LoVo (cell line): Measurements from ENCODE around the gene C20orf144.
"Not testable (repeated sequence)": the region's sequence is repeated elsewhere in the genome, so short reads cannot be mapped to it uniquely, and the experiment has no call there.

Source experiments
- DNase-seq: peaks from one replicate; pipeline ENCODE4 v3.0.0-alpha.2; 2016; ENCODE audit warnings: low spot score

The C20orf144 gene

DNA sequence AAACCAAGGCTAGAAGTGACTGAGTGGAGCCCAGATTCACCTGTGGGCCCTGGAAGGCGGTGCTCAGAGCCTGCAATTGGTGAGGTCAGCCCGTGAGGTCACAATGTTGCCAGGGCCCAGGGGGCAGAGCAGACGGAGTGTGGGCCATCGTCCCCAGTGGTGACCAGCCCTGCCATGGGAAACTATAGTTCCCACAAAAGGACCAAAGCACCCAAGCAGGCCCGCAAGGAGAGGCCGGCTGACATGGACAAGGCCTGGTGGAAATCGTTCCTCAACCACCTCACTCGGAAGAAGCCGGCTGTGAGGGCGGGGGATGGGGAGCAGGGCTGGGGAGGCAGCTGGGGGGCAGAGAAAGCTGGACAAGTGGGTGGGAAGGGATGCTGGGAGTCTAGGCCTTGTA is at the start of gene C20orf144:
C20orf144 (plus strand) TSS at position 156 of the 400 bp plus-strand sequence; CDS start at position 175, 19 bp downstream.
- DNase-seq: no peak

DNA sequence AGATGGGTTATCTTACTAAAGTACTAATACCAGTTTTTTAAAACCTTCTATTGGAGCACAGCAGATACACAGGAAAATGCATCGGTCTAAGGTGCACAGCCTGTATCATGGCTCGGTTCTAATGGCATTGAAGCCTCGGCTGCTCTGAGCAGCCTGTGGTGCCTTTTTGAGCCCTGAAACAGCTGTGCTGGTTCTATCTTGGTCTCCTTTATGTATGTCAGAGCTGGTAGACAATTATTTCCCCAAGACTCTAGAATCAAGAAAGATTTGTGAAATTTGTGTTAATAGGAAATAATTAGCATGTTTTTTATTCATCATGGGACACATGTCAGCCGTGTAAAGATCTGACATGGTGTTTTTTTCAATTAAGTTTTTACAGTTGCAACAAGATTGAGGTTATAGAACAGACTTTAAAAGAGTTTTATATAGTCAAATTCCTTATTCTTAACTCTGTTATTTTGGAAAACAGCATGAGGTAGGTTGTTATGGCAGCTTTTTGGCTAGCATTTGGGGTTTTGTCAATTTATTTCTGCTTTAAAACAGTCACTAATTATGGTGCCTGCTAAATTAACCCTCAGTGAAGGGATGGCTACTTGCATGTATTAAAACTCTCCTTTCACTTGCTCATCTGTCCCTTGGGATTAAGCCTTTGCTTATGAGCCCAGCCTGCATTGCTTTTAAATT is 40.3 kb upstream of the C20orf144 start:
- DNase-seq: no peak

DNA sequence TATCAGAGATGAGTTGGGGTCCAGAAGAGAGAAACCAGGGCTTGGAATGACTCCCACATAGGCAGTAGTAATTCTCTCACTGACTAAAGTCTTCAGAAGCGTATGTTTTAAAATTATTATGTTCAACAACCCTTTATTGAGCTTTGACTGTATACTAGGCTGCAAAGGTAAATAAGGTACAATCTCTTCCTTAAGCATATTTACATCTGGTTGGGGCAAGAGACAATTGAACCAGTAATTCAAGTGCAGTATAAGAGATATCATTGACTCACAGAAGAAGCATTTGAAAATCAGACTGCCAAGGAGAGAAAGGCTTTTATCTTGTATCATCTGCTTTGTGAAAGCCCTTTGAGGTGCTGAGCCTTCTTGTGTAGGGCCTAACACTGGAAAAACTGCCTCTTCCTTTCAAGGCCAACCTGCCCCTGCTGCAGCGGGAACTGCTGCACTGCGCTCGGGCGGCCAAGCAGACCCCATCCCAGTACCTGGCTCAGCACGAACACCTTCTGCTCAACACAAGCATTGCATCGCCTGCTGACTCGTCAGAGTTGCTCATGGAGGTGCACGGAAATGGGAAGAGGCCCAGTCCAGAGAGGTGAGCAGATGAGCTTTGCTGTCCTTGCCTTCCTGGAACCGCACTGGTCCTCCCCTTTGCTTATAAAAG is 39.3 kb upstream of the C20orf144 start:
- DNase-seq: no peak

DNA sequence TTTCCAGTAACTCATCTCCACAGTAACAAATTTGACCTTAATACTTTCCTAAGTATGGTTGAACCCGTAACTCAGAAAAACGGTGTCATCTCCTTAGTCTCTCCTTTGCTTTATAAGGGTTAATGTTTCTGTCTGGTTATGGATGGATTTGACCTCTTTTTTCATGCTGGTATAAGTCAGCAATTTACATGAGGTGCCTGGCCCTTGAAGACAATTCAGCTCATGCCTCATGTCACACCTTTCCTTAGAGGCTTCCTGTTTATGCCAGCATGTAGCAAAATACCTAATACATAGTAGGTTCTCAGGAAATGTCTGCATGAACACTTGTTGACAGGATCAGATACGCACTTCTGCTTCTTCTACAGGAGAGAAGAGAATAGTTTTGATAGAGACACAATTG is 37.7 kb upstream of the C20orf144 start:
- DNase-seq: no peak

DNA sequence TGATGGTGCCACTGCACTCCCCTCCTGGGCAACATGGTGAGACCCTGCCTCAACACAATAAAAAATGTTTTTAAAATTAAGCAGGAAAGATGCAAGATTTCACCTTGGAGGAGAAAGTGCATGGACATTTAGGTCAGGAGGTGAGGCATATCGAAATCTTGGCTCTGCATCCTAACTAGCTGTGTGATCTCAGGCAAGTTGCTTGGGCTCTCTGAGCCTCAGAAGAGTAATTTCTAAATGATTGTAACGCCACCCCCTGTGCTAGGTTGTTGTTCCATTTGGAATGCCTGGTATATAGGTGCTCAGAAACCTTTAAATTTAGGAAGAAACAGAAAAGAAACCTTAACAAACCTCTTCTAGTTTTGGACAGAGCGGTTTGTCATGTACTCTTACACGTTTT is 35.9 kb upstream of the C20orf144 start:
- DNase-seq: no peak

DNA sequence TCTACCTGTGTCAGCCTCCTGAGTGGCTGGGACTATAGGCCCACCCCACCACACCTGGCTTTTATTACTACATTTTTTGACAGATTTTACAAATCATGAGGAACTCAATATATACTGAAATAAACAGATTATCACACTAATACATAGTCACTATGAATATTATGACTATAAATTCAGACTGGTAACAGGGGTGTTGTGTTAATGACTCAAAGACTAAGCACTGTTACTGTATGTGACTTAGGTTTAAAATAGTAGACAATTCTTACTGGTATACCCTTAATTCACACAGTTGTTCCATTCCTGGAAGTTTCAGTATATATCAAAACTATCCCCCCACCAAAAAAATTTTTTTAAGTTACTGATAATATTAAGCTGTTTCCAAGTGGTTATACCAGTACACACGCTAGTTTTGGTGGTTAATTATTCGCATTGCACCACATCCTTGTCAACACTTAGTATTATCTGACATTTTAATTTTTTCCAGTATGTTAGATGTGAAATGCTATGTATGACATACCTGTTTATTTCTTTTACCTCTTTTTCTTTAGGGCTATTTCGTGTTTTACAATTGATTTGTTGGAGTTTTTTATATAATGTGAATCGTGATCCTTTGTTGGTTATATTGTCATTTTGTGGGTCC is 34.4 kb upstream of the C20orf144 start:
- DNase-seq: no peak

DNA sequence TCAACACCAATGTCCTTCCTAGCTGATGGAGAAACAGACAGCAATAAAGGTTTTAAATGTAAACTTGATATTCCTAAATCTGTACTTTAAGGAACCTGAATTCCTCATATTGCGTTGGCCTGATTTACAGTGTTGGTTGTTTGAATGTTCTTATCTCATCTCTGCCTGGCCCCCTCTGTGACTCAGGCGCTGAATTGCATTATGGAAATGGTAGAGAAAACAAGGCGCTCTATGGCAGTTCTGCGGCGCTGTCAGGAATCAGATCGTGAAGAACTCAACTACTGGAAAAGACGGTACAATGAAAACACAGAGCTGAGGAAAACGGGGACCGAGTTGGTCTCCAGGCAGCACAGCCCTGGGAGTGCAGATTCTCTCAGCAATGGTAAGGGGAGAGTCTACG is 32.6 kb upstream of the C20orf144 start:
- no peak for DNase-seq

DNA sequence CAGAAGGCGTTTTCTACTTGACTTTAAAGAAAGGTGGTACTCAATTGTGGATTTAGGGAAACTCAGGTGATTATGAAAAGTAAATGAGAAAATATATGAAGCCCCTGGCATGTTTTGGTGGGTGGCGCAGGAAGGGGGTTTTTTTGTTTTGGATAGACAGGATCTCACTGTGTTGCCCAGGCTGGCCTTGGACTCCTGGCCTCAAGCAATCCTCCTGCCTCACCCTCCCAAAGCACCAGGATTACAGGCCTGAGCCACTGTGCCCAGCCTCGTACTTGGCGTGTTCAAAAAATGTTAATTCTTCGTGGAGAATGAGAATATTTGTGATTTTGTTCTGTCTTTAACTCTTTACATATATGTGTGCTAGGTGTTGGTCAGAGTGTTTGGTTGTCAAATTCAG is 32.1 kb upstream of the C20orf144 start:
- no peak for DNase-seq

DNA sequence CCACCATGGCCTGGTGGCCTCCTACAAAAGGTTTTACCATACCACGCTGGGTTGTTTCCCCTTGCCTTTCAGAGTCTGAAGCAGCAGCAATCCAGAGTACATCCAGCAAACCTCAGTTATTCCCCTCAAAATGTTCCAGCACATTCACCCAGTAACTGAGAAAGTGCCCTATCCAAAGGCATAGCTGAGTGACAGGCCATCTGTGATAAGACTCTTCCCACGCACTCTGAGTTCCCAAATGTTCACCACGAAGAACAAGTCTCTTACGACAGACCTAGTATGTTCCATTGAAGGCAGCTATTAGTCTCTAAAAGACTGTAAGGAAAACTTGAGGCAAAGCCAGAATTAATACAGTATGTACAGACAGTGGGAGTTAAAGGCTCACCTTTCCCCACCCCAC is 31.6 kb upstream of the C20orf144 start:
- no peak for DNase-seq

DNA sequence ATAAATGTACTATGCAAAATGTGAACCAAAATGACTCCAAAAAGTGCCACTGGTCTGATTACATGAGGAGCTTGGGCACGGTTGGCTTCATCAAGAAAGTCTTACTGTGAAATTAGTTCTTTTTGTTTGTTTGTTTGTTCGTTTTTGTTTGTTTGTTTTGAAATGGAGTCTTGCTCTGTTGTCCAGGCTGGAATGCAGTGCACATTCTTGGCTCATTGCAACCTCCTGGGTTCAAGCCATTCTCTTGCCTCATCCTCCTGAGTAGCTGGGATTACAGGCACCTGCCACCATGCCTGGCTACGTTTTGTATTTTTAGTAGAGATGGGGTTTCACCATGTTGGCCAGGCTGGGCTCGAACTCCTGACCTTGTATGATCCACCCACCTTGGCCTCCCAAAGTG is 30.2 kb upstream of the C20orf144 start:
- not testable (repeated sequence) for DNase-seq

DNA sequence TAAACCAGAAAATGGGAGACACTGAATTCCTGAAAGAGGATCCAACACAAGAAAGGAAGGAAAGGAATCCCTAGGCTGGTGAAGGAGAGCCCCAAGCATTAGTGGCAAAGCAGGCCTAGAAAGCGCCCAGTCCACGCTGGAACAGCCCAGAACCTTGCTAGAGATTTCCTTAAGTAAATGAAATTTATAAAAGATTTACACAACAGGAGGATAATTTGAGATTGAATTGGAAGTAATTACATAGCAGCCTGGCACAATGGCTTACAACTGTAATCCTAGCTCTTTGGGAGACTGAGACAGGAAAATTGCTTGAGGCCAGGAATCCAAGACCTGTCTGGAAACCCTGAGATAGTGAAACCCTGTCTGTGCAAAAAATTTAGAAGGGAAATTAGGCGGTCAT is 26.8 kb upstream of the C20orf144 start:
- no peak for DNase-seq

DNA sequence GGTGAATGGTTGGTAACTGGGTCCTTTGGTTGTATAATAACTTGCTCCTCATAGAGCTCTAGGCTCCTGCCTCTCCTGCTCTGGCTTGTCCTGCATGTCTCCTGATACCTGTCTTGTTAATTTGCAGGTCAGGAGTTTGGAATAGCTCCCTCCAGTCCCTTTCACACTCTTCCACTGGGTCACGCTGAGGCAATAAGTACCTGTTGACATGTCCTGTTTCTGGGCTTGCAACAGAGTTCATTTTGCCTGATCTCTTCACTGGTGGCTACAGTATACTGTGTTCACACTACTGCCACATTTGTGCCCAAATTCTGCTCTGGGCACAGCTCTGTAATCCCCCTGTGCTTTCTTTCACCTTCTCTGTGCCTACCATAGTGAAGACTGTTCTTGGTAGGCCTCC is 25.4 kb upstream of the C20orf144 start:
- DNase-seq: no peak

DNA sequence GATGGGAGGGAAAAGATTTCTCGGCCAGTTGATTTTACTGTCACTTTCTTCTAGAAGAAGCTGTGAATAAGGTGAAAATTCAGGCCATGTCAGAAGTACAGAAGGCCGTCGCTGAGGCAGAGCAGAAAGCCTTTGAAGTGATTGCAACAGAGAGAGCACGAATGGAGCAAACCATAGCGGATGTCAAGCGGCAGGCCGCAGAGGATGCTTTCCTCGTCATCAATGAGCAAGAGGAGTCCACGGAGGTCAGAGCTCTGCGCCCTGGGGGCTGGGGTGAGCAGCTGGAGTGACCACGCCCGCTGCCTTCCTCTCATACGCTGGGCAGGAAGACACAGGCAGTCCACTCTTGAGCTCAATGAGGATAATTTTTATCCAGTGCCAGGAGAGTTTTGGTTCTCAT is 21.8 kb upstream of the C20orf144 start:
- no peak for DNase-seq

DNA sequence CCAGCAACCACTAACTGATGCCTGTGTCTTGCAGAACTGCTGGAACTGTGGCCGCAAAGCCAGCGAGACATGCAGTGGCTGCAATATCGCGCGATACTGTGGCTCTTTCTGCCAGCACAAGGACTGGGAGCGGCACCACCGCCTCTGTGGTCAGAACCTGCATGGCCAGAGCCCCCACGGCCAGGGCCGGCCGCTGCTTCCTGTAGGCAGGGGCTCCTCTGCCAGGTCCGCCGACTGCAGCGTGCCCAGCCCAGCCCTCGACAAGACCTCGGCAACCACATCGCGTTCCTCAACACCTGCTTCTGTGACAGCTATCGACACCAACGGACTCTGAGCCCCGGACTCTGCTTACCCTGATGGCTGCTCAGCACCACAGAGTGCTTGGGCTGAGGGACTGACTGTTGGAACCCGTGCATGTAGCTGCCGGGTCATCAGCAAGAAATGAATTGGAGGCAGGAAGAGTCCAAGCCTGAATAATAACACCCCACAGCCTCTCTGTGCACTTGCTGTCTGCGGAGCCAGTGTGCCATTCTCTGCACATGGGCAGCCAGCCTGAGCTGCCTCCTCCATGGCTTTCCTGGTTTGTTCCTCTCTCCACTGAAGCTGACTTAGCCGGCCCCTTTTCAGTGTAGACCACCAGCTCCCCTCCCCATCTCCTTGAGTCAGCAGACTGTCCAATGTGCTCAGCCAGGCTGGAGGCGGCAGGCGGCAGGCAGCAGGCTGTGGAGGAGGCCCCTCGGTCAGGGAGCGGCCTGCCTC is 17.6 kb upstream of the C20orf144 start:
- no peak for DNase-seq

DNA sequence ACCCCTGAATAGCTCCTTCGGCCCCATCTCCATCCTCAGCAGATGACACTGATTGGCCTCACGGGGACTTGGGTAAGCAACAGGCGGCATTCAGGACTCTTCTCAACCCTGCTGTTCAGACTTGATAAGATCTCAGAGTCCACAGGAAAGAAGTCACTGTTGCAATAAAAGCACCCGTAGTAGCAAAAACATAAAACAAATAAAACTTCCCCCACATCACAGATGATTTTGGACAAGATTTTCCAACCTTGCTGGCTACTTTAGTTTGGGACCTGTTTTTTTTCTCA is 17.1 kb upstream of the C20orf144 start:
- DNase-seq: no peak

DNA sequence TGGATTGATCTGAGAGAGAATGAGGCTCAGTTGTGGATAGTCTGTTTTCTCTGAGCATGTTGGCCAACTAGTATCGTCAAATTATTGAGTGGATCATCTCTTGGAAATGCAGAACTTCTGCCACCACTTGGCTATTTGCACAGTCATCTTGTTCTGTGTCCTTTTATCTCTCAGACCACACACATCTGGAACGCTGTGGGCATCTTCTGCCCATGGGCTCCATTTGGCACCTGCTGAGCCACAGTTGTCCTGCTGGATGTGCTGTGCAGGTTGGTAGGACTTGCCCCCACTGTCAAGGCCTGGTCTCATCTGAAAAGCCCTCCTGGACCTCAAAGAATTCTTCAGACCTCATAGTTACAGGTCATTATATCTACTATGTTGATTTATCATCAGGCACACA is 16.7 kb upstream of the C20orf144 start:
- no peak for DNase-seq

DNA sequence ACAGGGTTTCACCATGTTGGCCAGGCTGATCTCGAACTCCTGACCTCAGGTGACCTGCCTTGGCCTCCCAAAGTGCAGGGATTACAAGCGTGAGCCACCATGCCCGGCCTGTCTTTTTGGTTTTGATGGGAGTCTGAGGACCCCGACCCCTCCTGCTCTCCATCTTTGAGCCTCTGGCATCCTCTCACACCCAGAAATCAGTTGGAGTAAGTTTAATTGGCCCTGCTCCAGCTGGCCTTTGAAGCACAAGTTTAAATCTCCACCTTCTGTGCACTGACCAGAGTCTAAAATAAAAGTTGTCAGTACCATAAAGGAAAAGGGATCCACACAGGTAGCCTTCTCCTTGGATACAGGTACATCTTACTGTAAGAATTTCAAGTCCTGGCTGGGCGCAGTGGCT is 15.9 kb upstream of the C20orf144 start:
- DNase-seq: no peak

DNA sequence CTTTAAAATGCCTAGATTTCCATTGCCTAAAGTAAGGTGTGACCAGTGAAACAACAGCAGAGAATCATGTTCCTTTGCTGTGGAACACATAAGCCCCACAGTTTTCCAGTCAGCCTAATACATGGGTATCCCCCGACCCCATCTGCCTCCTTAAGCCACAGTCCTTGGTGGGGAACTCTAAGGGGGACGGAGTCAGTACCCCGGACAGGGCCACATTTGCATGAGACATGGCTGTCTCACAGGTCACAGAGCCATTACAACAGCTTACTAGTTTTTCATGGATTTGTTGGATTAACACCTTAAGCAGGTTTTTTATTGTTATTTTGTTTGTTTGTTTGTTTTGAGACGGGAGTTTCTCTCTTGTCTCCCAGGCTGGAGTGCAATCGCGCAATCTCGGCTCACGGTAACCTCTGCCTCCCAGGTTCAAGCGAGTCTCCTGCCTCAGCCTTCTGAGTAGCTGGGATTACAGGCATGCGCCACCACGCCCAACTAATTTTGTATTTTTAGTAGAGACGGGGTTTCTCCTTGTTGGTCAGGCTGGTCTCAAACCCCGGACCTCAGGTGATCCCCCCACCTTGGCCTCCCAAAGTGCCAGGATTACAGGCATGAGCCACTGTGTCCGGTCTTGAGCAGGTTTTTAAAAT is 15.0 kb upstream of the C20orf144 start:
- DNase-seq: not testable (repeated sequence)

DNA sequence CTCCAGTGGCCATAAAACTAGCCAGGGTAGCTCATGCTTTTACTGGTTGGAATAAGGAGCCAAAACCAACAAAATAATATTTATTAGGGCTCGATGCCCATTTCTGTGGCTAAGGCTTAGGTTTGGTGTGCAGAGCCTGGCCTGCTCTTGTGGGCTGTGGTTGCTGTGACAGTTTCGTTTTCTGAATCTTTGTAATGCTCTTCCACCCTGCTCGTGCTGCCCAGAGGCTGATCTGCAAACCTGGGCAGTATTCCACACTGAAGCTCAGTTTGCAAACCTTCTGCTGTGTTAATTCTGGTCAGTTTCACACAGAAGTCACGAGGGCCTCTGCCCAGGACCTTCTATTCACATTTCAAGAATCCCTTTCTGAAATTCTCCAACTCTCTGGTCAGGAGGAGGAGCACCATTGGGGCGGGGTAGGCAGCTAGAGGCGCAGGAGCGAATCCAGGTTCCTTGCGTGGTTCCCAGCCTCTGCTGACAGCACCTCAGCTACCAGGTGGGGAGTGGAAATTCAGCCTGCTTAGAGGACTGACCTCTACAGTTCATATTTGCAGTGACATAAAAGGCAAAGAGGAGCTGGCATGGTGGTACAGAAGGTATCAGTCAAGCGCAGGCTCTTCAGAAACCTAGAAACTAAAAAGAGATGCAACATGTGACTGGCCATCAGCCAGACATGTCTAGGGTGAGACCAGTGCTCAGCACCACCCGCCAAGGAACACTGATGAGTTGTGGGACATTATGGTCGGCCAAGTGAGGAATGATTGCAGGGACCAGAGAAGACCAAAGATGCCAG is 14.3 kb upstream of the C20orf144 start:
- DNase-seq: no peak

DNA sequence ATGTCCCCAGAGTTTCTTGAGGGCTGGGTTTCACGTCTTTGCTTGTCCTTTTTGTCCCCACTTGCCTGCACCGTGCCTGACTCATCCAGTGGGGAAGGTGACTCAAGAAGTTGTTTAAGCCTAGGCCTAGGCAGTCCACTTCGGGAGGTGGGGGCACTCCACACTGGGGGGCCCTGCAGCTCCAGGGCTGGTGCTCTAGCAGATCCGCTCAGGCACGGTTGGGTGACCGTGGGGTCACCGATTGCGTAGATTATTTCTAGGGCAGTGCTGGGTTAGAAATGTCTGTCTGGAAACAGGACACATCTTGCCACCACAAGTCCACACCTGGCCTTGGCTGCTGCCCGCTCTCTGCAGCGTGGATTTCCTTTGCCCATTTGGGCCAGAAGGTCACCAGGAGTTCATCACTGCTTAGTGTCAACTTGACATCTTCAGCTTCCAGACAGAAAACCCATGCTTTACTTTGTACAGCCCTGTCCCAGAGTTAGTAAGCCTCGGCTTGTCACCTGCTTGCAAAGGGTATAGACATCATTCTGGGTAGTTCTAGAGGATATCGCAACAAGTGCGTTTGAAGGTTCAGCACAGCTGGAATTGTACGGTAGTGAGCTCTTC is 13.6 kb upstream of the C20orf144 start:
- no peak for DNase-seq

DNA sequence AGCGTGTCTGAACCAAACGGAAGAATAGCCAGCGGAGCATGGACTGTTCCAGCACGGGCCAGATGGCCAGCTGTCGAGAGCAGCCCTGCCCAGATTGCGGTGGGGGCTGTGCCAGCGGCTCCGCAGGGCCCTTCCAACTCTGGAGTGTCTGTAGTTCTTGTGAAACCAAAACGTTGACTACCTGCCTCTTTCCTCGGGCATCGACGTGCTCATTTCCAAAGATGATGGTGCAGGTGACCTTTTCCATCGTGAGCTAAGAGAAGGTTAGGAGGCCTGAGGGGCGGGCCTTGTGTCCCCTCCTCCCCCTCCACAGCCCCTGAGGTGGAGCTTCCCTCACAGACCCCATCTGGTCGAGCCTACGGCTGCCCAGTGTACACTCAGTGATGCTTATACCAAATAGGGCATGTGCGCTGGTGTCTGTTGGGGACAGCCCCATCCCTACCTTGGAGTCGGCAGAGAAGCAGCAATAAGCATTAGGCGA is 12.9 kb upstream of the C20orf144 start:
- no peak for DNase-seq
